ENCODE data around the gene C10orf67.

DNA sequence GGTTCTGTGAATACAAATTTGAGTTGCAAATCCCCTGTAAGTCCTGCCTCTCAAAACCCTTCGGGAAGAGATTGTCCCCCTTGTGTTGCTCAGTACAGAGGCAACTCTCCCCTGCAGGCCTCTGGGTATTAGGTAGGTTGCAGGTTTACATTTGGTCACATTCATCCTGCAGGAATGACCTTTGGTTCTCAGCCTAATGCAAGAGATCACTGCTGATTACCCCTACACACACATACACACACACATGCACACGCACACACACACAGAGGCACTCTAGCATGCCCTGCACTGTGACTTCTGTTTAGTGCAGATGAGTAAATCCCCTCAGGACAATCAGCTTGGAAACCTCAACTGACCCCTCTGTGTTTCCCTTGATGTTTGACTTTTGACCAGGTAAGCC is 69.2 kb downstream of the C10orf67 start:
- TF ChIP-seq POLR2A (IDR thresholded peaks at IDR 0.05) = no peak
- TF ChIP-seq, protein P1, sequence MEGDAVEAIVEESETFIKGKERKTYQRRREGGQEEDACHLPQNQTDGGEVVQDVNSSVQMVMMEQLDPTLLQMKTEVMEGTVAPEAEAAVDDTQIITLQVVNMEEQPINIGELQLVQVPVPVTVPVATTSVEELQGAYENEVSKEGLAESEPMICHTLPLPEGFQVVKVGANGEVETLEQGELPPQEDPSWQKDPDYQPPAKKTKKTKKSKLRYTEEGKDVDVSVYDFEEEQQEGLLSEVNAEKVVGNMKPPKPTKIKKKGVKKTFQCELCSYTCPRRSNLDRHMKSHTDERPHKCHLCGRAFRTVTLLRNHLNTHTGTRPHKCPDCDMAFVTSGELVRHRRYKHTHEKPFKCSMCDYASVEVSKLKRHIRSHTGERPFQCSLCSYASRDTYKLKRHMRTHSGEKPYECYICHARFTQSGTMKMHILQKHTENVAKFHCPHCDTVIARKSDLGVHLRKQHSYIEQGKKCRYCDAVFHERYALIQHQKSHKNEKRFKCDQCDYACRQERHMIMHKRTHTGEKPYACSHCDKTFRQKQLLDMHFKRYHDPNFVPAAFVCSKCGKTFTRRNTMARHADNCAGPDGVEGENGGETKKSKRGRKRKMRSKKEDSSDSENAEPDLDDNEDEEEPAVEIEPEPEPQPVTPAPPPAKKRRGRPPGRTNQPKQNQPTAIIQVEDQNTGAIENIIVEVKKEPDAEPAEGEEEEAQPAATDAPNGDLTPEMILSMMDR (IDR thresholded peaks at IDR 0.05) = no peak
